Measurements from ENCODE around the gene ID2. TPM values are rescaled to one million over a fixed set of nuclear protein-coding genes. Genes with fewer than 3 reads are reported as not detected.

ID2 gene
- total and polyA plus RNA-seq, 3 donors from 2014 or later: 31.3 to 87.2 (median 48.8) TPM

- no peaks in the 10 kb centered on the region for H3K27me3 ChIP-seq
- no peak for DNase-seq
- H3K36me3 ChIP-seq (ENCODE audit: low read depth, missing control alignments): no peaks in the 10 kb centered on the region
- WGBS, 2 donors: 90 to 96% methylated on average over 14 of the region's 14 CpGs
- no peaks in the 10 kb centered on the region for H3K9me3 ChIP-seq
- H3K27ac ChIP-seq: no peak overlapping the region
- H3K4me1 ChIP-seq: peaks cover 15% of the 10 kb centered on the region
- no peak overlapping the region for H3K4me3 ChIP-seq
- intact Hi-C loops (cut with DNase I; ENCODE audit: low total_unique reads): no loop called here
- TF ChIP-seq CTCF (IDR thresholded peaks at IDR 0.05) (no peak), POLR2A (IDR thresholded peaks at IDR 0.05) (no peak)
Observed at GRCh38 chr2:8634466-8635172, 47.2 kb upstream of the ID2 start.

- 66 to 85% methylated on average over 14 of the region's 15 CpGs for WGBS, 2 donors
- Histone ChIP-seq H3K36me3 (ENCODE audit: low read depth, missing control alignments) (no peaks in the 10 kb centered on the region), H3K4me3 (no peak overlapping the region), H3K4me1 (peaks cover 15% of the 10 kb centered on the region), H3K27me3 (no peaks in the 10 kb centered on the region), H3K27ac (no peak overlapping the region), H3K9me3 (no peaks in the 10 kb centered on the region)
- intact Hi-C loops (cut with DNase I; ENCODE audit: low total_unique reads): no loop called here
- TF ChIP-seq POLR2A (IDR thresholded peaks at IDR 0.05) (no peak), CTCF (IDR thresholded peaks at IDR 0.05) (no peak)
- DNase-seq: no peak
Observed at GRCh38 chr2:8636041-8636491, 45.8 kb upstream of the ID2 start.

GRCh38 chr2:8636721-8637636, 44.9 kb upstream of the ID2 start:
- no peaks in the 10 kb centered on the region for H3K9me3 ChIP-seq
- intact Hi-C loops (cut with DNase I; ENCODE audit: low total_unique reads): no loop called here
- peaks cover 15% of the 10 kb centered on the region for H3K4me1 ChIP-seq
- peak; percentile 57 for DNase-seq
- H3K27ac ChIP-seq: peak overlapping the region in 1 of 2 donors; percentile 28
- TF ChIP-seq CTCF (IDR thresholded peaks at IDR 0.05): no peak
- no peak for TF ChIP-seq POLR2A (IDR thresholded peaks at IDR 0.05)
- no peak overlapping the region for H3K4me3 ChIP-seq
- WGBS, 2 donors: 45 to 61% methylated on average over 16 of the region's 16 CpGs
- no peaks in the 10 kb centered on the region for H3K36me3 ChIP-seq (ENCODE audit: low read depth, missing control alignments)
- H3K27me3 ChIP-seq: no peaks in the 10 kb centered on the region

GRCh38 chr2:8638327-8638726, 43.5 kb upstream of the ID2 start:
- WGBS, 2 donors: 83 to 88% methylated on average over 12 of the region's 12 CpGs
- TF ChIP-seq CTCF (IDR thresholded peaks at IDR 0.05) (no peak), POLR2A (IDR thresholded peaks at IDR 0.05) (no peak)
- no peak overlapping the region for H3K4me3 ChIP-seq
- H3K27ac ChIP-seq: no peak overlapping the region
- peaks cover 15% of the 10 kb centered on the region for H3K4me1 ChIP-seq
- H3K9me3 ChIP-seq: no peaks in the 10 kb centered on the region
- DNase-seq: no peak
- intact Hi-C loops (cut with DNase I; ENCODE audit: low total_unique reads): no loop called here
- no peaks in the 10 kb centered on the region for H3K27me3 ChIP-seq
- no peaks in the 10 kb centered on the region for H3K36me3 ChIP-seq (ENCODE audit: low read depth, missing control alignments)
